AG09309 (cell line): ENCODE data around the gene NTMT1.

Experiments used
- DNase-seq: peaks from one replicate; pipeline ENCODE4 v3.0.0-alpha.2; 2010; ENCODE audit warnings: low read depth
- H3K4me3 ChIP-seq: 2 replicates; pipeline ENCODE4 v1.5.1; 2011; ENCODE audit warnings: mild to moderate bottlenecking, low read depth, low read length, moderate library complexity; ENCODE audit not compliant: control insufficient read depth
- TF ChIP-seq, protein P1 (sequence below): IDR thresholded peaks from 2 replicates; pipeline ENCODE4 v1.5.1; 2011; ENCODE audit warnings: mild to moderate bottlenecking, low read depth, low read length, inconsistent platforms; ENCODE audit not compliant: insufficient read depth, control insufficient read depth; ENCODE audit errors: missing control alignments

The NTMT1 gene

GRCh38 chr9:129676975-129677374, 51.0 kb downstream of the NTMT1 start:
- no peak overlapping the region for H3K4me3 ChIP-seq
- DNase-seq = peak; percentile 16
- TF ChIP-seq, protein P1, sequence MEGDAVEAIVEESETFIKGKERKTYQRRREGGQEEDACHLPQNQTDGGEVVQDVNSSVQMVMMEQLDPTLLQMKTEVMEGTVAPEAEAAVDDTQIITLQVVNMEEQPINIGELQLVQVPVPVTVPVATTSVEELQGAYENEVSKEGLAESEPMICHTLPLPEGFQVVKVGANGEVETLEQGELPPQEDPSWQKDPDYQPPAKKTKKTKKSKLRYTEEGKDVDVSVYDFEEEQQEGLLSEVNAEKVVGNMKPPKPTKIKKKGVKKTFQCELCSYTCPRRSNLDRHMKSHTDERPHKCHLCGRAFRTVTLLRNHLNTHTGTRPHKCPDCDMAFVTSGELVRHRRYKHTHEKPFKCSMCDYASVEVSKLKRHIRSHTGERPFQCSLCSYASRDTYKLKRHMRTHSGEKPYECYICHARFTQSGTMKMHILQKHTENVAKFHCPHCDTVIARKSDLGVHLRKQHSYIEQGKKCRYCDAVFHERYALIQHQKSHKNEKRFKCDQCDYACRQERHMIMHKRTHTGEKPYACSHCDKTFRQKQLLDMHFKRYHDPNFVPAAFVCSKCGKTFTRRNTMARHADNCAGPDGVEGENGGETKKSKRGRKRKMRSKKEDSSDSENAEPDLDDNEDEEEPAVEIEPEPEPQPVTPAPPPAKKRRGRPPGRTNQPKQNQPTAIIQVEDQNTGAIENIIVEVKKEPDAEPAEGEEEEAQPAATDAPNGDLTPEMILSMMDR = peak; percentile 37

- H3K4me3 ChIP-seq = no peak overlapping the region
- TF ChIP-seq, protein P1 = no peak
- no peak for DNase-seq
Observed at GRCh38 chr9:129677456-129677855, 51.5 kb downstream of the NTMT1 start.

- no peak overlapping the region for H3K4me3 ChIP-seq
Observed at GRCh38 chr9:129678844-129679243, 52.9 kb downstream of the NTMT1 start.

DNA sequence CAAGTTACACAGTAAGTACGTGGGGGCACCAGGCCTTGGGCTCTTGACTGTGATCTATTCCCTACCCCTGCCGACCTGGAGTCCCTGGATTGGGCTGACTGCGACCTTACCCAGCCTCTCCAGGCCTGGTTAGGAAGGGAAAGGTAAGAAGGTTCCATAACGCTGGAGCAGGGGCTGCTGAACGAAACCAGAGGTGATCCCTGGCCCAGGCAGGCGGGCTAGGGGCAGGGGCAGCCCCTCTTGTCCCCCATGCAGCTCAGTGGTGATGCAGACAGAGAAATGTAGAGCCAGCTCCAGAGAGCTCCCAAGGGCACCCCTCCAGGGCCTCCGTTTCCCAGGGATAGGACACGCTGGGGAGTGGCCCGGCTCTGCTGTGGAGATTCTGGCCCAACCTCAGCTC, 53.6 kb downstream of the NTMT1 start:
- TF ChIP-seq, protein P1 = no peak
- H3K4me3 ChIP-seq = no peak overlapping the region
- DNase-seq = no peak

More at GRCh38 chr9:129678844-129679243, 52.9 kb downstream of the NTMT1 start:
- TF ChIP-seq, protein P1 = no peak
- no peak for DNase-seq

DNA sequence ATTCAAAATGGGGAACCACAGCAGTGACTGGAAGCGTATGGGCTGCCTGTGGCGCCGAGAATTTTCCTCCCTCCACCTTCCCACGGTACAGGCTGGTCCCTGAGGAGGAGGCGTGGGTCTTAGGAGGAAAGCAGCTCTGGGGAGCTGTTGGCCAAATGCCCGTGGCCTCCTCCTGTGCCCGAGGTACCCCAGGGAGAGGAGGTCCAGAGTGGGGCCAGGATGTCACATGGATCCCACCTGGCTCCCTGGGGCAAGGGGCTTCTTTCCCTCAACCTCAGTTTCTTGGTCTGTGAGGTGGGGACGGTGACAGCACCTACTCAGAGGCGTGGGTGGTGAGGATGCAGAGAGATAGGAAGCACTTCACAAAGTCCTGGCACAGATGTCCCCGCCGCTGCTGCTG, 56.0 kb downstream of the NTMT1 start:
- no peak overlapping the region for H3K4me3 ChIP-seq
- no peak for DNase-seq
- TF ChIP-seq, protein P1 = no peak

DNA sequence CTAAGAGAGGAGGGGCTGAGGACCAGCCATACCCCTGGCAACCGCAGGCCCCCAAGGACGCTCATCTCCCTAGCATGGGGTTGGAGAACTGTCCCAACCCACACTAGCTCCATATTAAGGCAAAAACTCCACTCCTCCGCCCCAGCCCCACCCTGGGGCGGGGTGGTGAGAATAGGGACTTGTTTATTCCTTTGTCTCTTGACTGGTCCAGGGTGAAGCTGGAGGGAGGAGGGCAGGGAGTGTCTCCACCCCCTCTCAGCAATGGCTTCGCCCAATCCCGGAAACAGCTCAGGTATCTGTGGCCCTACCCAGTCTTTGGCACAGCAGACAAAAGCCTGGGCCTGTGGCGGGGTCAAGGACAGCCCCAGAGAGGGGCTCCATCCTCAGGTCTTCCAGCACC, 56.4 kb downstream of the NTMT1 start:
- no peak for DNase-seq
- TF ChIP-seq, protein P1 = no peak

More for the DNA sequence above, 56.4 kb downstream of the NTMT1 start:
- no peak overlapping the region for H3K4me3 ChIP-seq
